GM12878 (cell line): ENCODE results near the gene SORBS1.

Source experiments
- EGR1 ChIP-seq, 2 experiments: IDR thresholded peaks; 1 replicate in 1 of 2; 2 replicates in 1 of 2; pipeline ENCODE4 v1.6.1; 2011 to 2012; ENCODE audit warnings: low read depth in 2 of 2, low read length in 2 of 2, borderline replicate concordance in 1 of 2, mild to moderate bottlenecking in 1 of 2, moderate library complexity in 1 of 2
- FOXK2 ChIP-seq: fragments of 450-650 bp; IDR thresholded peaks from 2 replicates; pipeline ENCODE4 v1.6.1; 2017; ENCODE audit warnings: mild to moderate bottlenecking, moderate library complexity
- GABPA ChIP-seq: IDR thresholded peaks from 2 replicates; pipeline ENCODE4 v1.6.1; 2014; ENCODE audit warnings: antibody characterized with exemption, low read depth, mild to moderate bottlenecking, inconsistent platforms
- TF ChIP-seq, protein P1 (sequence below), 3 experiments: IDR thresholded peaks in 2 of 3; conservative IDR thresholded peaks in 1 of 3; 2 replicates each; pipeline ENCODE4 v1.5.1; 2011; ENCODE audit warnings: low read depth in 3 of 3, low read length in 3 of 3, mild to moderate bottlenecking in 3 of 3, control low read depth in 2 of 3, moderate library complexity in 2 of 3, inconsistent platforms in 1 of 3, mixed read lengths in 1 of 3; ENCODE audit not compliant: control insufficient read depth in 2 of 3, insufficient read depth in 1 of 3; ENCODE audit errors: extremely low read depth in 1 of 3

GRCh38 chr10:95602382-95602781 lies 41.2 kb upstream of the SORBS1 start:
- TF ChIP-seq, protein P1, sequence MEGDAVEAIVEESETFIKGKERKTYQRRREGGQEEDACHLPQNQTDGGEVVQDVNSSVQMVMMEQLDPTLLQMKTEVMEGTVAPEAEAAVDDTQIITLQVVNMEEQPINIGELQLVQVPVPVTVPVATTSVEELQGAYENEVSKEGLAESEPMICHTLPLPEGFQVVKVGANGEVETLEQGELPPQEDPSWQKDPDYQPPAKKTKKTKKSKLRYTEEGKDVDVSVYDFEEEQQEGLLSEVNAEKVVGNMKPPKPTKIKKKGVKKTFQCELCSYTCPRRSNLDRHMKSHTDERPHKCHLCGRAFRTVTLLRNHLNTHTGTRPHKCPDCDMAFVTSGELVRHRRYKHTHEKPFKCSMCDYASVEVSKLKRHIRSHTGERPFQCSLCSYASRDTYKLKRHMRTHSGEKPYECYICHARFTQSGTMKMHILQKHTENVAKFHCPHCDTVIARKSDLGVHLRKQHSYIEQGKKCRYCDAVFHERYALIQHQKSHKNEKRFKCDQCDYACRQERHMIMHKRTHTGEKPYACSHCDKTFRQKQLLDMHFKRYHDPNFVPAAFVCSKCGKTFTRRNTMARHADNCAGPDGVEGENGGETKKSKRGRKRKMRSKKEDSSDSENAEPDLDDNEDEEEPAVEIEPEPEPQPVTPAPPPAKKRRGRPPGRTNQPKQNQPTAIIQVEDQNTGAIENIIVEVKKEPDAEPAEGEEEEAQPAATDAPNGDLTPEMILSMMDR (IDR thresholded peaks at IDR 0.05 in 2 of 3, conservative IDR thresholded peaks at IDR 0.05 in 1 of 3; ENCODE audit: control insufficient read depth in 2 of 3, extremely low read depth in 1 of 3, insufficient read depth in 1 of 3, low read depth in 3 of 3, low read length in 3 of 3), result no peak
- no peak for TF ChIP-seq EGR1 (IDR thresholded peaks at IDR 0.05; ENCODE audit: borderline replicate concordance in 1 of 2, low read depth in 2 of 2, low read length in 2 of 2)
- no peak for TF ChIP-seq GABPA
- no peak for TF ChIP-seq FOXK2
